Kidney (tissue), 14 donors: ENCODE results near the gene DEPDC4. TPM values are rescaled to one million over a fixed set of nuclear protein-coding genes. Genes with fewer than 3 reads are reported as not detected.

Source experiments
- DNase-seq, 5 donors: peaks; one replicate each; pipeline ENCODE4 v3.0.0-alpha.2; 2013 to 2020
- FAIRE-seq: peaks from 2 replicates; lab custom pipeline; 2012; peaks lifted over from hg19 to GRCh38; lab: Jason Lieb, UNC
- H3K27ac ChIP-seq, 2 donors: one replicate each; pipeline ENCODE4 v1.7.0; 2013; ENCODE audit warnings: low read depth in 2 of 2, low read length in 2 of 2, inconsistent platforms in 1 of 2
- H3K27me3 ChIP-seq: one replicate; pipeline ENCODE4 v1.7.1; 2013; ENCODE audit warnings: low read length, inconsistent platforms; ENCODE audit not compliant: control insufficient read depth, insufficient read depth
- H3K36me3 ChIP-seq, 3 donors: one replicate each; pipeline versions ENCODE4 v1.7.0 to v1.7.1; 2013; ENCODE audit warnings: low read length in 3 of 3, control low read depth in 1 of 3, inconsistent platforms in 1 of 3; ENCODE audit not compliant: insufficient read depth in 3 of 3, control insufficient read depth in 2 of 3
- H3K4me1 ChIP-seq, 3 donors: one replicate each; pipeline versions ENCODE4 v1.7.0 to v1.7.1; 2013; ENCODE audit warnings: low read length in 3 of 3, inconsistent platforms in 1 of 3, low read depth in 1 of 3; ENCODE audit not compliant: control insufficient read depth in 2 of 3, insufficient read depth in 2 of 3
- H3K4me3 ChIP-seq, 3 donors: one replicate each; pipeline versions ENCODE4 v1.7.0 to v1.8.1; 2013; ENCODE audit warnings: low read length in 3 of 3, control low read depth in 1 of 3, inconsistent platforms in 1 of 3
- H3K9ac ChIP-seq, 3 donors: one replicate each; pipeline versions ENCODE4 v1.7.0 to v1.7.1; 2013; ENCODE audit warnings: low read length in 3 of 3, control low read depth in 1 of 3, inconsistent platforms in 1 of 3
- H3K9me3 ChIP-seq, 3 donors: one replicate each; pipeline versions ENCODE4 v1.7.0 to v1.7.1; 2013; ENCODE audit warnings: low read length in 3 of 3, control low read depth in 1 of 3, inconsistent platforms in 1 of 3; ENCODE audit not compliant: control insufficient read depth in 2 of 3, insufficient read depth in 1 of 3
- CTCF ChIP-seq: IDR thresholded peaks from 3 replicates; pipeline ENCODE4 v1.5.1; 2012; ENCODE audit warnings: mild to moderate bottlenecking, moderate library complexity, borderline replicate concordance; ENCODE audit not compliant: insufficient read depth; ENCODE audit errors: extremely low read depth
- intact Hi-C: fragments of 100-400 bp; cut with DNase I; formaldehyde crosslinking; loops from one replicate; pipeline ENCODE4 v1.11.1; 2022
- polyA plus RNA-seq: library from polyadenylated mRNA; stranded (reverse); fragments of 350-450 nt; fragmentation: Illumina TruSeq; extraction: RNeasy Lipid Tissue Mini Kit (QIAGEN cat#74804); gene quantifications from one replicate; pipeline ENCODE4 v1.2.3, GENCODE V29; 2014; ENCODE audit warnings: low read depth, low replicate concordance; ENCODE audit not compliant: insufficient read depth
- total RNA-seq: library from RNA; stranded (reverse); fragmentation: NEBNext Ultra II Directional; extraction: Animal tissue kit (Norgen Biotek cat#: 25700); gene quantifications from one replicate; pipeline ENCODE4 v1.2.1, GENCODE V29; 2021
- donor health status: control.
- donor health status: control.
- donor health status: control.
- donor health status: control.
- donor health status: control.
- donor health status: DM: yes; HTN: yes; CAD: no.
- donor health status: Normal renal cell carcinoma (clear cell type).

The DEPDC4 gene
- total and polyA plus RNA-seq, 2 donors from 2014 or later = 1.1 to 1.4 TPM

GRCh38 chr12:100216337-100216736 is 50.5 kb downstream of the DEPDC4 start:
- DNase-seq (peak in 1 of 5 donors; percentile 7), FAIRE-seq (peak; percentile 58)
- Histone ChIP-seq H3K4me3 (no peak overlapping the region), H3K27ac (no peak overlapping the region), H3K27me3 (no peaks in the 10 kb centered on the region), H3K9me3 (no peaks in the 10 kb centered on the region), H3K9ac (no peak overlapping the region), H3K4me1 (peaks cover 0 to 2% (median 0%) of the 10 kb centered on the region in 3 donors), H3K36me3 (peaks cover under 1 to 7% (median 3%) of the 10 kb centered on the region in 3 donors)
- TF ChIP-seq CTCF = no peak
- intact Hi-C loops = no loop called here

GRCh38 chr12:100215209-100215608 is 51.7 kb downstream of the DEPDC4 start:
- H3K27ac ChIP-seq = no peak overlapping the region
- intact Hi-C loops = no loop called here
- no peaks in the 10 kb centered on the region for H3K27me3 ChIP-seq
- H3K9me3 ChIP-seq = no peaks in the 10 kb centered on the region
- peaks cover 0 to 2% (median 0%) of the 10 kb centered on the region in 3 donors for H3K4me1 ChIP-seq
- no peak overlapping the region for H3K9ac ChIP-seq
- TF ChIP-seq CTCF = no peak
- no peak overlapping the region for H3K4me3 ChIP-seq
- DNase-seq (no peak), FAIRE-seq (no peak)
- peaks cover 6 to 8% (median 7%) of the 10 kb centered on the region in 3 donors for H3K36me3 ChIP-seq

GRCh38 chr12:100214518-100214917 is 52.4 kb downstream of the DEPDC4 start:
- Histone ChIP-seq H3K36me3 (peaks cover 7 to 10% (median 8%) of the 10 kb centered on the region in 3 donors), H3K9ac (no peak overlapping the region), H3K4me1 (peaks cover 0 to 2% (median 0%) of the 10 kb centered on the region in 3 donors), H3K27me3 (no peaks in the 10 kb centered on the region), H3K27ac (no peak overlapping the region), H3K4me3 (no peak overlapping the region), H3K9me3 (no peaks in the 10 kb centered on the region)
- FAIRE-seq = no peak
- DNase-seq = no peak
- intact Hi-C loops = no loop called here
- no peak for TF ChIP-seq CTCF
